CD4-positive, alpha-beta T cell treated with Interleukin-15 for 1 hour (primary cell): ENCODE results near the gene CD180.

ENCODE experiments used
- DNase-seq: peaks from one replicate; pipeline ENCODE4 v3.0.0-alpha.2; 2020

The CD180 gene

DNA sequence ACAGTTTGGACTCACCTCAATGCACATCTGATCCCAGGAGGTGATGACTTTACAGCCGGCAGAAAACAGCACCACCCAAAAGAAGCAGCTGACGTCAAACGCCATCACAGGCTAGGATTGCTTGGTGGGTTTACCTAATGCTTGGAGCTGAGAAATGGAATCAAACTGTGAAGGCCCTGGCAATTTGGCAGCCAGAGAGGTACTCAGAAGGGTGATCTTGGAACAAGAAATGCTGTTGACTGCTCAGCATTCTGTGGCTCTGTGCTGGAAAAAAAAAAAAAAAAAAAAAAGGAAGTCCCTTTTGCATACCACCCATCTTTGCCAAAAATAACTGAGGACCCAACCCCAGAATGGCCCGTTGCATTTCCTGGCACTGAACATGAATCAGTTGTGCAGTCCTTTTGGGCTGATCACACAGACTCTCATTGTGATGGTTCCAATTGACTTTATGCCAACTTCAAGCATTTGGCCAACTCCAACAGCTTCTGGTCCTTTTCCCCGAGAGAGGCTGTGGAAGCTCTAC, at the start of gene CD180:
Gene CD180, minus strand, starts transcription at position 263 of the 523 bp plus-strand sequence. Its CDS starts 158 bp downstream, at position 105.
- peak; percentile 46 for DNase-seq

- DNase-seq: no peak
Measured at GRCh38 chr5:67246108-67246507, 49.5 kb upstream of the CD180 start.

- no peak for DNase-seq
Measured at GRCh38 chr5:67245259-67245846, 48.8 kb upstream of the CD180 start.

DNA sequence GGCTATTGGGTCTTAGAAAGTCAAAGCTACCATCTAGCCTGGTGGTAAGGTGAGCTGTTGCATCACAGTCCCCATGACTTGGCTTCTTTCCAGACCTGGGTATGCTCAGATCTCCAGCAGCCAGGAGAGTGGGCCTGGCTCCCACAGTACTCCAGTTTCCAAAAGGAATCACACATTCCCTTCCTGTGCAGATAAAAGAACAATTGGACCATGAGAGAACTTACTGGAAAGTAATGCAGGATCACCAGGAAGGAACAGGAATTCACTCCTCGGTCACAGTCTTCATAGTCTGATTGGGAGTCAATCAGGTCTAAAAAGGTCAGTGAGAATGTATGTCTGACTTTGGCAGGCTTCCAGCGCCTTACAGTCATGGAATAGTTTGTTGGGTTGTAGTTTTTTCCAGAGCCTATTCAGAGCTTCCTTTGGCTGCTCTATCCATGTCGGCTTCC, 47.8 kb upstream of the CD180 start:
- no peak for DNase-seq

GRCh38 chr5:67243944-67244343, 47.3 kb upstream of the CD180 start:
- no peak for DNase-seq

DNA sequence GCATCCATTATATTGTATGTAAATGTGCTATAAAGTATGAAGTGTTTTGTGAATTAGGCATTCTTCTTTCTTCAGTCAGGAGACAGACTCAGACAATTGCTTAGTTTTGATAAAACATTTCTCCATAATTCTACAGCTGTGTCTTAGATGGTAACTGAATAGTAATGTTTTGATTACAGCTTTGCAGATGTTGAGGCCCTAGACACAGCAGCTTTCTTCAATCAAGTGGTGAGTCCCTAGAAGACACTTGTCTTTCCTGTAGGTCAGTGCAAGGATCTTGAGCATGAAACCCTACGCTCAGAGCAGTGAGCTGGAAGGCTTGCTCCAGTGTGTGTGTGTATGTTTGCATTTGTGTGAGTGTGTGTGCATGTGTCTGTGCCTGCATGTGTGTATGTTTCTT, 46.8 kb upstream of the CD180 start:
- DNase-seq: no peak

GRCh38 chr5:67241326-67241725, 44.7 kb upstream of the CD180 start:
- DNase-seq: no peak

DNA sequence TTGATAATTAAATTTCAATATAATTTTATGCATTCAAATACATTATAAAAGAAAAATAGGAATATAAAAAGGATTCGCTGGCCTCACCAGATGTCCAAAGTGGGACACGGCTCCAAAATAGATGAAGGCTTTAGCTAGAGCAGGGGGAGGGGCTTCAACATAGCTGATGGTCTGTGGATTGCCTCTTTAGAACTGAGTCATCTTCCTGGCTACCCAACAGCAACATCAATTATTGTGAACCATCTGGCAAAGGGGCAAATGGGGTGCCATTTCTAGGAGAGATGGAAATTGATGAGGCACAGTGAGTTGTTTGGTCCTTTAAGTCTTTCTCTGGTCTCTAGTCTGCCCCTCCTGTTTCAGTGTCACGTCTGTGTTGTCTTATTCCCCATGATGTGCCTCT, 44.2 kb upstream of the CD180 start:
- DNase-seq: no peak

DNA sequence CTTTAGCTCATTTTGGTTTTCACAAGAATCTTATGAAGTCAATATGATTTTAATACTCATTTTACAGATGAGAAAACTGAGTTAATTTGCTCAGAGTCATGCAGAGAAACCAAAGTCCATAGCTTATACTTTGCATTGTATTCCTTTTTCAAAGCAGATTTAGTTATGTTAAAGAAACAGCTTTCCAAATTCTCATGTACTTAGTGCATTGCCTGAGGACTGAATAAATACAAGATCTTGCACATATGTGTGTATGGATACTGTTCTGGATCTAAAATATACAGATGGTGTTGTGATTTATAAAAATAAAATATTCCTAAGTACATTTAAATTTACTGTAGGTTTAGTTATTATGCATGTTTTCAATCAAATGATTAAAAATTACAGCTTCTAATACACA, 43.5 kb upstream of the CD180 start:
- no peak for DNase-seq

DNA sequence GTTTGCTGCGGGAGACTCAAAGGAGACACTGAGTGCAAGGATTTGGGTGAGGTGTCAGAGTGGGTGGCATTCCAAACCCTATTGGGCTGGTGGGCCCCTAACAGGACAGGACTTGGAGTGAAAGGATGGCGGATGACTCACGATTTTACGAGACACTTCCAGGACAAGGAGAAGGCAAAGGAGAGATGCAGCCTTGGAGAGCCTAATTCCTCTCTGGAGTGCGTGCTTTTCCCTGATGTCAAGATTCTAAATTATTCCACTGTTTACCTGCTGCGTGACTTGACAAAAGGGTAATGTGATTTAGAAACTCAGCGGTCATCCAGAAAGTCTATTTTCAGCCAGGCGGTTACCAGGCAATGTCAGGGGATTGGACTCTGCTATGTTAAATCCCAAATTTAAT, 41.6 kb upstream of the CD180 start:
- DNase-seq: no peak

- no peak for DNase-seq
Measured at GRCh38 chr5:67235399-67236110, 39.0 kb upstream of the CD180 start.

- no peak for DNase-seq
Measured at GRCh38 chr5:67234671-67235176, 38.1 kb upstream of the CD180 start.

- no peak for DNase-seq
Measured at GRCh38 chr5:67233075-67233474, 36.5 kb upstream of the CD180 start.

- no peak for DNase-seq
Measured at GRCh38 chr5:67223211-67223610, 26.6 kb upstream of the CD180 start.

DNA sequence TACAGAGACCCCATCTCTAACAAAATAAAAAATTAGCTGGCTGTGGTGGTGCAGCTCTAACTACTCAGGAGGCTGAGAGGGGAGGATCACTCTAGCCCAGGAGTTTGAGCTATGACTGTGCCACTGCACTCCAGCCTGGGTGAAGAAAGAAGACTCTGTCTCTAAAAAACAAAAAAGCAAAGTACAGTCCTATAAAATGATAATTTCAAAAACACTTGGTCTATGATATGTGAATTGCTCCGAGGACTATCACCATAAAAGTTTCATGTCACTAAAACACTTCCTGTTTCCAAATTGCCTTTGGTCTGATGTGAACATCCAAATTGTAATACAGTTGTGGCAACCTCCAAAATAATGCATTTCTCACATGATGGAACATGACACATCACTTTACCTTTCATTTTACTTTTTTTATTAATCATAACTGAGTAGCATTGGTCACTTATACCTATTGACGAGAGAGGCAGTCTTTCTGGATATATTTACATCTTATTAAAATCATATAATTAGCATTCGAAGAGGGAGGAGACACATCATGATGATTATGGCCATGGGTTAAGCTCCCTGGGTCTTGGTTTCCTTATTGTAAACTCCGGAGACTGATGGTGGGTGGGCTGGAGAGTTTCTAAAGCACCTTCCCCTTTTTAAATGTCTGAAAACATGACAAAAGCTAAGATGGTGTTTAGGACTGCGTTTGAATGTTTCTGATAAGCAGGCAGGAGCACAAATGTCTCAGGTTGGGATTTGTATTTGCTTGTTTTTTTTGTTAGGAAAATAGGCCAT, 25.8 kb upstream of the CD180 start:
- no peak for DNase-seq

- peak; percentile 43 for DNase-seq
Measured at GRCh38 chr5:67221487-67222242, 25.1 kb upstream of the CD180 start.

- DNase-seq: no peak
Measured at GRCh38 chr5:67216564-67216963, 20.0 kb upstream of the CD180 start.

DNA sequence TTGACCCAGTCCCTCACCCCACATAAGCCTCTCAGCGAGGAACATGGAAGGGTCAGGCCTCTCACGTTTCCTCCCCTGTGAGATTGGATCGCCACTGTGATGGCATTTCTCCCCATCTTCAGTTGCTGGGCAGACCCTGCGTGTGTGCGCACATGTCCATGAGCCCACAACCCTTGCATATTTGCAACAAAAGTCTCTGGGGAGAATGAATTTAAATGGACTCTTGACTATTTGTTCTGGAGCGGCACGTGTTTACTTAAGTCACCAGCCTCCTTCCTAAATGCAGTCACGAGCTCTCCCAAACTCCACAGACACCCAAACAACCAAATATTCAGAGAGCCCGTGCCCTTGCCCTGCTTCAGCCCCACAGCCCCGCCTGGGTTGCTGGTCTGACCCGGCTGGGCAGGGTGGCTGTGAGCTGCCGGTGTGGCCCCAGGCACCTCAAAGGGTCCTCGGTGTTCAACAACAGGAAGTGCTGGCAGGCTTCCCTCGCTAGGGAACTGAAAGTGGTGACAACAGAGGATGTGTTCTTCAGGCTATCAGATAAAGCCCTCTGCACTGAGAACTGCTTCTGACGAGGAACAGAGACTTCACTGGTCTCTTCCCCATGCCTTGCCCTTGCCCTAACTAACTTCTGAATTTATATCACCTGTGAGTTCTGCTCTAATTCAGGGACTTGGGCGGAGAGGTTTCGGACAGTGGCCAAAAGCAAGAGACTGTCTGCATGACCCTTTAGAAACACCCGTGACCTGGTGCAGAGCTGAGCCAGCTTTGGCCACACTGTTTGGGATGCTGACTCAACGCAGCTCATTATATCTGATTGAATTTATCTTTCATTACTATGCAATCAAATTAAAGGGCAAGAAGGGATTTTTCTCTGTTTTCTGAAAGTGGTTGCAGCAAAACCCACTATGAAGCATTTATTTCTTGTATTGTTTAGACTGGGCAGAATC, 19.2 kb upstream of the CD180 start:
- peak; percentile 91 for DNase-seq

- DNase-seq: no peak
Measured at GRCh38 chr5:67214707-67215447, 18.3 kb upstream of the CD180 start.

GRCh38 chr5:67214036-67214435, 17.4 kb upstream of the CD180 start:
- DNase-seq: no peak

DNA sequence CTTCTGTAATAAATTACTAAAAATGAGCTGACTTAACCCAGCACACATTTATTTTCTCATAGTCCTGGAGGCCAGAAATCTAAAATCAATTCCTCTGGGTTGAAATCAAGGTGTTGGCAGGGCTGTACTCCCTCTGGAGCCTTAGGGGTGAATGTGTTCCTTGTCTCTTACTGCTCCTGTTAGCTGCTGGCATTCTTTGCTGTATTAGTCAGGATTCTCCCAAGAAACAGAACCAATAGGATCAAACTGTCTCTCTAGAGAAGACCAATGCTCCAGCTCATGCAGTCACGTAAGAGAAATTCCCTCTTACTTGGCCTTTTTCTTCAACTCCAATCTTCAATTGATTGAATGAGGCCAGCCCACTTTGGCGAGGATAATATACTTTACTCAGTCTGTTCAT, 15.3 kb upstream of the CD180 start:
- DNase-seq: no peak
